ENCODE results near the gene IGFLR1. TPM values are rescaled to one million over a fixed set of nuclear protein-coding genes. Genes with fewer than 3 reads are reported as not detected.
"Not testable (repeated sequence)": the region's sequence is repeated elsewhere in the genome, so short reads cannot be mapped to it uniquely, and the experiment has no call there.

Gene IGFLR1
- total RNA-seq, 1 donor from 2014 or later = 3.8 TPM

DNA sequence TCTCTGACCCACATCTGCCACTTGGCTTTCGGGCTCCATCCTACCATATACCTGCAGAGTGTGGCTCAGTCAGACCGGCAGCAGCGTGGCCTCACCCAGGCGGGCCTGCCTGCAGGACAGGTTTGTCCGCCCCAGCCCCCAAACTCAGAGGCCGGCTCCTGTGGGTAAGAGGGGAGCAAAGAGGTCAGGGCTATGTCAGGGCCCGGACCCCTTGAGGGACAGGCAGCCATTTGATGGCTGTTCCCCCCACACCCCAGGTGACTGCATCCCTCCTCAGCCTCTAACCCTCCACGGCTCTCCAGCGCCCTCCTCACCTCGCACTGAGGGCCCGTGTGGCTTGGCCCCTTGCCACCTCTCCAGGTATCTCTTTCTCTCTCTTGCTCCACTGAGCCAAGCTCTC, 50.2 kb downstream of the IGFLR1 start:
- H3K4me3 Mint-ChIP-seq = no peak overlapping the region
- H3K36me3 Mint-ChIP-seq = no peaks in the 10 kb centered on the region
- TF ChIP-seq, protein P1, sequence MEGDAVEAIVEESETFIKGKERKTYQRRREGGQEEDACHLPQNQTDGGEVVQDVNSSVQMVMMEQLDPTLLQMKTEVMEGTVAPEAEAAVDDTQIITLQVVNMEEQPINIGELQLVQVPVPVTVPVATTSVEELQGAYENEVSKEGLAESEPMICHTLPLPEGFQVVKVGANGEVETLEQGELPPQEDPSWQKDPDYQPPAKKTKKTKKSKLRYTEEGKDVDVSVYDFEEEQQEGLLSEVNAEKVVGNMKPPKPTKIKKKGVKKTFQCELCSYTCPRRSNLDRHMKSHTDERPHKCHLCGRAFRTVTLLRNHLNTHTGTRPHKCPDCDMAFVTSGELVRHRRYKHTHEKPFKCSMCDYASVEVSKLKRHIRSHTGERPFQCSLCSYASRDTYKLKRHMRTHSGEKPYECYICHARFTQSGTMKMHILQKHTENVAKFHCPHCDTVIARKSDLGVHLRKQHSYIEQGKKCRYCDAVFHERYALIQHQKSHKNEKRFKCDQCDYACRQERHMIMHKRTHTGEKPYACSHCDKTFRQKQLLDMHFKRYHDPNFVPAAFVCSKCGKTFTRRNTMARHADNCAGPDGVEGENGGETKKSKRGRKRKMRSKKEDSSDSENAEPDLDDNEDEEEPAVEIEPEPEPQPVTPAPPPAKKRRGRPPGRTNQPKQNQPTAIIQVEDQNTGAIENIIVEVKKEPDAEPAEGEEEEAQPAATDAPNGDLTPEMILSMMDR (conservative IDR thresholded peaks at IDR 0.05) = no peak
- H3K27ac Mint-ChIP-seq = no peak overlapping the region
- peaks cover 4% of the 10 kb centered on the region for H3K4me1 Mint-ChIP-seq (ENCODE audit: unreplicated experiment)
- no peaks in the 10 kb centered on the region for H3K27me3 Mint-ChIP-seq
- no peak for DNase-seq (ENCODE audit: extremely low spot score, unreplicated experiment)
- H3K9me3 Mint-ChIP-seq = no peaks in the 10 kb centered on the region

DNA sequence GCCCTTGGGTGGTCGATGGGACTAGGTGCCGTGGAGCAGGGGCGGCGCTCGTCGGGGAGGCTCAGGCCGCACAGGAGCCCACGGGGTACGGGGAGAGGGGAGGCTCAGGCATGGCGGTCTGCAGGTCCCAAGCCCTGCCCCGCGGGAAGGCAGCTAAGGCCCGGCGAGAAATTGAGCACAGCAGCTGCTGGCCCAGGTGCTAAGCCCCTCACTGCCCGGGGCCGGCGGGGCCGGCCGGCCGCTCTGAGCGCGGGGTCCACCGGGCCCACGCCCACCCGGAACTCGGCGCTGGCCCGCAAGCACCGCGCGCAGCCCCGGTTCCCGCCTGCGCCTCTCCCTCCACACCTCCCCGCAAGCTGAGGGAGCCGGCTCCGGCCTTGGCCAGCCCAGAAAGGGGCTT, 51.1 kb downstream of the IGFLR1 start:
- H3K4me1 Mint-ChIP-seq (ENCODE audit: unreplicated experiment); H3K4me3 Mint-ChIP-seq; H3K27ac Mint-ChIP-seq; H3K9me3 Mint-ChIP-seq; H3K27me3 Mint-ChIP-seq; DNase-seq (ENCODE audit: extremely low spot score, unreplicated experiment); H3K36me3 Mint-ChIP-seq: not testable (repeated sequence)

DNA sequence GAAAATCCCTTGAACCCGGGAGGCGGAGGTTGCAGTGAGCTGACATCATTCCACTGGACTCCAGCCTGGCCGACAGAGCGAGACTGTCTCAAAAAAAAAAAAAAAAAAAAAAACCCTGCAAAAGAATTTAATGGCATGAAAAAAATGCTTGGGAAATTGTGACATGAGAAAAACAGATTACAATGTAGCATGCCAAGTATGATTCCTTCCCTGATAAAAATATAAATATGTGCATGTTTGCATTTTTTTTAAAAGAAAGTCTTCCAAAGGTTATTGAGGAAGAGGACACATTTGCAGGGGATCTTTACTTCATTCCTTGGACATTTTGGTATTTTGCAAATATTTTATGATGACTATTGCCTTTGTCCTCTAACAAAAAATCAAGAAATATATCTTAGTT, 52.4 kb downstream of the IGFLR1 start:
- no peaks in the 10 kb centered on the region for H3K36me3 Mint-ChIP-seq
- no peaks in the 10 kb centered on the region for H3K9me3 Mint-ChIP-seq
- H3K27ac Mint-ChIP-seq = no peak overlapping the region
- TF ChIP-seq, protein P1 (conservative IDR thresholded peaks at IDR 0.05) = no peak
- no peak overlapping the region for H3K4me3 Mint-ChIP-seq
- H3K27me3 Mint-ChIP-seq = no peaks in the 10 kb centered on the region
- H3K4me1 Mint-ChIP-seq (ENCODE audit: unreplicated experiment) = peaks cover 4% of the 10 kb centered on the region
- no peak for DNase-seq (ENCODE audit: extremely low spot score, unreplicated experiment)

Other genes with a start within 250 kb of the IGFLR1 start
- gene DMKN, start 228.8 kb downstream of the IGFLR1 start, total RNA-seq (ENCODE audit: low replicate concordance) = 70.9 and 141 TPM in 2 replicates
- 0.53 TPM in 1 of 2 replicates, not detected in the other for gene SBSN, start 214.1 kb downstream of the IGFLR1 start, total RNA-seq (ENCODE audit: low replicate concordance)
- not detected in 2 replicates for gene GAPDHS, start 209.0 kb downstream of the IGFLR1 start, total RNA-seq (ENCODE audit: low replicate concordance)
- gene TMEM147, start 196.8 kb downstream of the IGFLR1 start, total RNA-seq (ENCODE audit: low replicate concordance) = 104 and 113 TPM in 2 replicates
- gene ATP4A, start 178.8 kb downstream of the IGFLR1 start, total RNA-seq (ENCODE audit: low replicate concordance) = 1.3 and 16.8 TPM in 2 replicates
- not detected in 2 replicates for gene PMIS2, start 156.3 kb downstream of the IGFLR1 start, total RNA-seq (ENCODE audit: low replicate concordance)
- gene HAUS5, start 129.7 kb downstream of the IGFLR1 start, total RNA-seq (ENCODE audit: low replicate concordance) = 19.5 and 42.6 TPM in 2 replicates
- gene RBM42, start 113.4 kb downstream of the IGFLR1 start, total RNA-seq (ENCODE audit: low replicate concordance) = 79.6 and 84.9 TPM in 2 replicates
- 1.1 TPM in 2 replicates for gene ETV2, start 100.7 kb downstream of the IGFLR1 start, total RNA-seq (ENCODE audit: low replicate concordance)
- gene COX6B1, start 94.1 kb downstream of the IGFLR1 start, total RNA-seq (ENCODE audit: low replicate concordance) = 408 and 544 TPM in 2 replicates
- gene UPK1A, start 75.9 kb downstream of the IGFLR1 start, total RNA-seq (ENCODE audit: low replicate concordance) = 4.4 and 5.1 TPM in 2 replicates
- not detected in 2 replicates for gene ZBTB32, start 37.9 kb downstream of the IGFLR1 start, total RNA-seq (ENCODE audit: low replicate concordance)
- 52.3 and 55.4 TPM in 2 replicates for gene KMT2B, start 24.4 kb downstream of the IGFLR1 start, total RNA-seq (ENCODE audit: low replicate concordance)
- 22.2 and 25.4 TPM in 2 replicates for gene U2AF1L4, start 3.0 kb upstream of the IGFLR1 start, total RNA-seq (ENCODE audit: low replicate concordance)
- gene PSENEN, start 3.2 kb upstream of the IGFLR1 start, total RNA-seq (ENCODE audit: low replicate concordance) = 74.2 and 85.4 TPM in 2 replicates
- 15.5 and 17.9 TPM in 2 replicates for gene LIN37, start 6.1 kb upstream of the IGFLR1 start, total RNA-seq (ENCODE audit: low replicate concordance)
- gene HSPB6, start 14.6 kb upstream of the IGFLR1 start, total RNA-seq (ENCODE audit: low replicate concordance) = 0.43 and 0.60 TPM in 2 replicates
- gene PROSER3, start 15.7 kb upstream of the IGFLR1 start, total RNA-seq (ENCODE audit: low replicate concordance) = 34.6 and 48.0 TPM in 2 replicates
- 16.3 and 71.8 TPM in 2 replicates for gene ARHGAP33, start 33.1 kb upstream of the IGFLR1 start, total RNA-seq (ENCODE audit: low replicate concordance)
- gene PRODH2, start 70.4 kb upstream of the IGFLR1 start, total RNA-seq (ENCODE audit: low replicate concordance) = 11.5 and 20.6 TPM in 2 replicates
- 1.9 TPM in 2 replicates for gene NPHS1, start 110.1 kb upstream of the IGFLR1 start, total RNA-seq (ENCODE audit: low replicate concordance)
- 3.3 and 3.5 TPM in 2 replicates for gene KIRREL2, start 114.5 kb upstream of the IGFLR1 start, total RNA-seq (ENCODE audit: low replicate concordance)
- 43.3 and 120 TPM in 2 replicates for gene APLP1, start 126.1 kb upstream of the IGFLR1 start, total RNA-seq (ENCODE audit: low replicate concordance)
- 9.1 and 11.6 TPM in 2 replicates for gene NFKBID, start 158.1 kb upstream of the IGFLR1 start, total RNA-seq (ENCODE audit: low replicate concordance)
- 1.0 and 1.3 TPM in 2 replicates for gene HCST, start 160.1 kb upstream of the IGFLR1 start, total RNA-seq (ENCODE audit: low replicate concordance)
- not detected in 2 replicates for gene TYROBP, start 165.8 kb upstream of the IGFLR1 start, total RNA-seq (ENCODE audit: low replicate concordance)
- gene LRFN3, start 193.9 kb upstream of the IGFLR1 start, total RNA-seq (ENCODE audit: low replicate concordance) = 17.3 and 22.6 TPM in 2 replicates

Measured in type B pancreatic cell (in vitro differentiated cells).